Activated CD8-positive, alpha-beta memory T cell treated with anti-CD3 and anti-CD28 coated beads for 24 hours (primary cell): ENCODE results near the gene CAD.

Source experiments
- DNase-seq: peaks from one replicate; pipeline ENCODE4 v3.0.0-alpha.2; 2020

CAD gene

DNA sequence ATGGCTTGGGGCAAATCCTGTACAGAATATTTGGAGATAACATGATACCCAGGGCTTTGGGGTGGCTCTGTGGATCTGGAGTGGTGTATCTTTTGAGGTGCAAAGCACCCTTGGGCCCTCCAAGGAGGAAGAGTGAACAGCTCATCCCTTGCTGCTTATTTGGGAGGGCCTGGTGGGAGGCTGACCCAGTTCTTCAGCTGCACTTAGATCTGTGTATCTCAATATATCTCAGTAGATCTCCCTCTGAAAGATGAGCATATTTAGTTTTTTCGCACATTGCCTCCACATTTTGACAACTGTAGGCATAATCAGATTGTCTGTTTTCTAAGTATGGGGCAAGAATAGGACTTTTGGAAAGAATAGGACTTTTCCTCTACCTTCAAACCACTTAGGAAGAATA, 67.8 kb downstream of the CAD start:
- no peak for DNase-seq

DNA sequence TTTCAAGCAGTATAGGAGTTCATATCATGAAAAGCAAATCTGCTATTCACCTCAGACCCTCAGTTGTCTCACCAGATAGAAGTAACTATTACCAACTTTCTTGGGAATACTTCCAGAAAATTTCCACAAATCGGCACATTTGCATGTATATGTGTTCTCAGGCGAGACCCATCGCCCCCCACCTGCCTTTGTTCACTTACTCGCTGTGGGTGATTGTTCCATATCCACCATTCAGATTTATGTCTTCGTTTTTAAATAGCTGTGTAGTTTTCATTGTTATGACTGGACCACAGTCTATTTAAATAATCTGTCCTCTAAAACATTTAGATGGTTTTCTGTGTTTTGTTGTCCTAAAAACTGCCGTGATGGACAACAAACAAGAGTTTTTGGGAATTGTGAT, 68.3 kb downstream of the CAD start:
- DNase-seq, result no peak

DNA sequence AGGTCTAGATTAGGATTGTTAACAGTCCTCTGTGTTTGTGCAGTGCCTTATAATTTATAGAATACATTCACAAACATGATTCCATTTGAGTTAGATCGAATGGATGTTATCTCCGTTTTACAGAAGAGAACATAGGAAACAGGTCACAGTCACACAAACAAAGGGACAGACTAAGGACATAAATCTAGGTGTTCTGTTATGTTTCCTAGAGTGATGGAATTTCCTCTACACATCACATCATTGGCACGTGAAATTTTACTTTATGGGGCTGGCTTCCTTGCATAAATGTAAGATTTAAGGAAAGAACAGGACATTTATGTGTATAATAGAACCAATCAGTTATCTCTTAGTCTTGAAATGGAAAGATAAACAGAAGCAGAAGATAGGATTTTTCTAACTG, 71.4 kb downstream of the CAD start:
- no peak for DNase-seq

DNA sequence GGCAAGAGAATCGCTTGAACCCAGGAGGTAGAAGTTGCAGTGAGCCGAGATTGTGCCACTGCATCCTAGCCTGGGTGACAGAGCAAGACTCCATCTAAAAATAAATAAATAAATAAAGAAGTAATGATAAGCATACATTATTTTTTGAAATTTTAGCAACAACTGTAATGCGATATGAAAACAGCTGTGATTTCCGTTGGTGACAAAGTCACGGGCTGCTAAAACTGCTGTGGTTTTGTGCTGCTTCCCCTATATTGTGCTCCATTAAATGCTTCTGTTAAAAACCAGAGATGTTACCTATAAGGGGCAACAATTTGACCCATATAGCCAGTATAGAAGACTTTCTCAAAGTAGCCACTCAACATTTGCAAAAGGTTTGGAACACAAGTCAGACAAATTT, 73.4 kb downstream of the CAD start:
- no peak for DNase-seq

DNA sequence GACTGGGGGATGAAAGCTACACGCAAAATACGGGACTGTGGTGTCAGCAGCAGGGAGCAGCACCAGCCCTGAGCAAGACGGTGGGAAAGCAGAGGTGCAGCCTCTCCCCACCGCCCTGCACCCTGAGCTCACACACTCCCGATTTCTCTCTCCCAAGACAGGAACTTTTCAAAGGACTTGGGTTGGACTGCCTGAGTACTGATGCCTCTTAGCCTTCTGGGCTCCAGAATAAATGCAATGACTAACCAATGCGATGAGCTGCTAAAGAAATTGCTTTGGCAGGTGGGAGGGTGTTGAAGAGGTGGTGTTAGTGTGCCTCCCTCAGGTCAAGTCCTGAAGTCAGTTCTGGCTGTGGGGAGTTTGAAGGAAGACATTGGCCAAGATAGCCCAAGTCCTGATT, 74.7 kb downstream of the CAD start:
- no peak for DNase-seq
